Panc1 (cell line): ENCODE results near the gene SEC61B. TPM values are rescaled to one million over a fixed set of nuclear protein-coding genes. Genes with fewer than 3 reads are reported as not detected.

ENCODE experiments used
- ATAC-seq: fragments of 200-7000 bp; cut with Tn5 transposase; 2 replicates; pipeline ENCODE4 v1.9.1; 2020; ENCODE audit warnings: mild to moderate bottlenecking, moderate library complexity
- BruUV-seq: library from RNA; stranded (reverse); fragments of 400-500 nt; replicated peaks from 2 replicates; lab custom pipeline; 2021; lab: Mats Ljungman, UMichigan
- CTCF ChIA-PET: fragments of 300-600 bp; sonication (Branson Sonifier 250); formaldehyde crosslinking; loops from one replicate; lab custom pipeline; 2022; ENCODE audit warnings: antibody characterized with exemption; lab: Charles Lee
- POLR2A ChIA-PET: fragments of 300-600 bp; sonication (Branson Sonifier 250); formaldehyde crosslinking; loops from one replicate; lab custom pipeline; 2022; ENCODE audit warnings: antibody characterized with exemption; lab: Charles Lee
- DNase-seq: peaks from one replicate; pipeline ENCODE4 v3.0.0-alpha.2; 2010; ENCODE audit warnings: low read depth, low spot score
- H3K27ac ChIP-seq: 2 replicates; pipeline ENCODE4 v1.5.1; 2011; ENCODE audit warnings: mild to moderate bottlenecking, low read length, inconsistent platforms
- H3K27me3 ChIP-seq: fragments of 200-500 bp; sonication (Bioruptor generic); 2 replicates; pipeline ENCODE4 v1.6.0; 2014; ENCODE audit warnings: low read length, inconsistent platforms; ENCODE audit not compliant: control insufficient read depth, insufficient read depth
- H3K36me3 ChIP-seq: fragments of 200-500 bp; sonication (Bioruptor generic); 2 replicates; pipeline ENCODE4 v1.5.1; 2014; ENCODE audit warnings: inconsistent platforms, mild to moderate bottlenecking, low read length, moderate library complexity; ENCODE audit not compliant: control insufficient read depth, insufficient read depth
- H3K4me1 ChIP-seq: 2 replicates; pipeline ENCODE4 v1.5.1; 2011; ENCODE audit warnings: inconsistent platforms, mild to moderate bottlenecking, low read length, moderate library complexity; ENCODE audit not compliant: control insufficient read depth, insufficient read depth
- H3K4me3 ChIP-seq, 2 experiments: 2 replicates each; pipeline ENCODE4 v1.5.1; 2011 to 2012; ENCODE audit warnings: low read depth in 2 of 2, low read length in 2 of 2, mild to moderate bottlenecking in 2 of 2, inconsistent platforms in 1 of 2, moderate library complexity in 1 of 2
- H3K9me3 ChIP-seq: fragments of 200-500 bp; sonication (Bioruptor generic); 2 replicates; pipeline ENCODE4 v1.5.1; 2014; ENCODE audit warnings: low read depth, mild to moderate bottlenecking, inconsistent platforms, low read length, moderate library complexity; ENCODE audit not compliant: control insufficient read depth, insufficient read depth
- POLR2AphosphoS5 ChIP-seq: IDR thresholded peaks from 2 replicates; pipeline ENCODE4 v1.6.1; 2012; ENCODE audit warnings: mild to moderate bottlenecking, low read depth, low read length, moderate library complexity
- SIN3A ChIP-seq: IDR thresholded peaks from 2 replicates; pipeline ENCODE4 v1.6.1; 2012; ENCODE audit warnings: low read depth, mild to moderate bottlenecking, low read length, moderate library complexity, borderline replicate concordance; ENCODE audit not compliant: insufficient read depth
- TCF7L2 ChIP-seq: IDR thresholded peaks from 2 replicates; pipeline ENCODE4 v1.6.1; 2011; ENCODE audit warnings: mild to moderate bottlenecking, low read depth, low read length, inconsistent platforms
- in situ Hi-C: cut with HindIII; loops from 2 replicates; pipeline ENCODE4 v1.10.0; 2016; ENCODE audit warnings: low sequenced_read_pairs, low pct_unique_long_range_greater_than_20kb
- intact Hi-C: fragments of 100-400 bp; cut with micrococcal nuclease; formaldehyde crosslinking; loops from one replicate; pipeline ENCODE4 v1.10.0; 2022; ENCODE audit not compliant: unreplicated experiment
- total RNA-seq: library from RNA; stranded (reverse); gene quantifications from one replicate; pipeline ENCODE4 v1.2.1, GENCODE V29; 2021; ENCODE audit not compliant: unreplicated experiment
- TF ChIP-seq, protein P1 (sequence below): fragments of 450-650 bp; IDR thresholded peaks from 2 replicates; pipeline ENCODE4 v1.5.1; 2017; ENCODE audit warnings: mild to moderate bottlenecking
- TF ChIP-seq, protein P2 (sequence below), 2 experiments: IDR thresholded peaks; 2 replicates each; pipeline ENCODE4 v1.6.1; 2011 to 2012; ENCODE audit warnings: low read depth in 2 of 2, control low read depth in 1 of 2, low read length in 1 of 2, mild to moderate bottlenecking in 1 of 2, moderate library complexity in 1 of 2; ENCODE audit not compliant: insufficient read depth in 1 of 2

The SEC61B gene
- total RNA-seq, 1 experiment from 2014 or later: 90.4 TPM

DNA sequence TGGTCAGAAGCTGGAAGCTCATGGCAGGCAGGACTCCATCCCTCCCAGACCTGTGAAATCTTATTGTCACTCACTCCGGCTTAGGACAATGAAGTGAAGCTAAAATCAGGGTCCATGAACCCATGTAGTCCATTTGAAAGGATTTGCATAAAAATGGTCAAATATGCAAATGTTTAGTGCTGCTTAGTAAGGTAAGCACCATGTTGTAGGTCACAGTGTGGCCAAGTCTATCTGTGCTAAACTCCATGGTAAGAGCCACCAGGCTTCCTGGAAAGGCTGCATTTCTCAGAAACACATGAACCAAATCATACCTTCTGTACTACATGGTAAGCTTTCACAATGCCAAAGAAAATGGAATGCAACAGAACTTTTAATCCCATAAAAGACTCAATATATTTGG lies 6.0 kb upstream of the SEC61B start:
- H3K36me3 ChIP-seq: peaks cover 2% of the 10 kb centered on the region
- H3K4me1 ChIP-seq: no peaks in the 10 kb centered on the region
- no TSS peak for BruUV-seq
- DNase-seq: no peak
- ChIA-PET CTCF (no interaction called here), POLR2A (no interaction called here)
- no peak overlapping the region for H3K4me3 ChIP-seq
- no peak overlapping the region for H3K27ac ChIP-seq
- ATAC-seq: no peak
- intact Hi-C loops: no loop called here
- no peaks in the 10 kb centered on the region for H3K27me3 ChIP-seq
- in situ Hi-C loops: no loop called here
- no peak for TF ChIP-seq SIN3A
- TF ChIP-seq POLR2AphosphoS5: no peak
- no peaks in the 10 kb centered on the region for H3K9me3 ChIP-seq

DNA sequence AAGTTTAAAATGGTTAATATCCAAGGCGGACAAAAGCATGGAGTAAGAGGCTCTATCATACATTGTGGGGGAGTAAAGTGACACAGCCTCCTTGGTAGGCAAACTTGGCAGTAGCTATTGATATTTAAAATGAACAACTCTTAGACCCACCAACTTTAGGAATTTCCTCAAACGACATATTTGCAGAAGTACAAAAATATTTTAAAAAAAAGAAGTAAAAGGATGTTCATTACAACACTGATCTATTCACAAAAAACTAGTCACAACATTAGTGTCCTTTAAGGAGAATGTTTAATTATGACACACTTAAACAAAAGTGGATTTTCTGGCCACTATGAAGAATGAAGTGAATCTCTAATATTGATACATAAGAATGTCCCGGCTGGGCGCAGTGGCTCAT lies 2.1 kb upstream of the SEC61B start:
- H3K9me3 ChIP-seq: no peaks in the 10 kb centered on the region
- H3K4me1 ChIP-seq: peaks cover 3% of the 10 kb centered on the region; the same call in 1 of the 2 replicates
- TF ChIP-seq TCF7L2 (no peak), SIN3A (no peak), POLR2AphosphoS5 (no peak)
- TF ChIP-seq, protein P1, sequence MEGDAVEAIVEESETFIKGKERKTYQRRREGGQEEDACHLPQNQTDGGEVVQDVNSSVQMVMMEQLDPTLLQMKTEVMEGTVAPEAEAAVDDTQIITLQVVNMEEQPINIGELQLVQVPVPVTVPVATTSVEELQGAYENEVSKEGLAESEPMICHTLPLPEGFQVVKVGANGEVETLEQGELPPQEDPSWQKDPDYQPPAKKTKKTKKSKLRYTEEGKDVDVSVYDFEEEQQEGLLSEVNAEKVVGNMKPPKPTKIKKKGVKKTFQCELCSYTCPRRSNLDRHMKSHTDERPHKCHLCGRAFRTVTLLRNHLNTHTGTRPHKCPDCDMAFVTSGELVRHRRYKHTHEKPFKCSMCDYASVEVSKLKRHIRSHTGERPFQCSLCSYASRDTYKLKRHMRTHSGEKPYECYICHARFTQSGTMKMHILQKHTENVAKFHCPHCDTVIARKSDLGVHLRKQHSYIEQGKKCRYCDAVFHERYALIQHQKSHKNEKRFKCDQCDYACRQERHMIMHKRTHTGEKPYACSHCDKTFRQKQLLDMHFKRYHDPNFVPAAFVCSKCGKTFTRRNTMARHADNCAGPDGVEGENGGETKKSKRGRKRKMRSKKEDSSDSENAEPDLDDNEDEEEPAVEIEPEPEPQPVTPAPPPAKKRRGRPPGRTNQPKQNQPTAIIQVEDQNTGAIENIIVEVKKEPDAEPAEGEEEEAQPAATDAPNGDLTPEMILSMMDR: no peak
- TF ChIP-seq, protein P2, sequence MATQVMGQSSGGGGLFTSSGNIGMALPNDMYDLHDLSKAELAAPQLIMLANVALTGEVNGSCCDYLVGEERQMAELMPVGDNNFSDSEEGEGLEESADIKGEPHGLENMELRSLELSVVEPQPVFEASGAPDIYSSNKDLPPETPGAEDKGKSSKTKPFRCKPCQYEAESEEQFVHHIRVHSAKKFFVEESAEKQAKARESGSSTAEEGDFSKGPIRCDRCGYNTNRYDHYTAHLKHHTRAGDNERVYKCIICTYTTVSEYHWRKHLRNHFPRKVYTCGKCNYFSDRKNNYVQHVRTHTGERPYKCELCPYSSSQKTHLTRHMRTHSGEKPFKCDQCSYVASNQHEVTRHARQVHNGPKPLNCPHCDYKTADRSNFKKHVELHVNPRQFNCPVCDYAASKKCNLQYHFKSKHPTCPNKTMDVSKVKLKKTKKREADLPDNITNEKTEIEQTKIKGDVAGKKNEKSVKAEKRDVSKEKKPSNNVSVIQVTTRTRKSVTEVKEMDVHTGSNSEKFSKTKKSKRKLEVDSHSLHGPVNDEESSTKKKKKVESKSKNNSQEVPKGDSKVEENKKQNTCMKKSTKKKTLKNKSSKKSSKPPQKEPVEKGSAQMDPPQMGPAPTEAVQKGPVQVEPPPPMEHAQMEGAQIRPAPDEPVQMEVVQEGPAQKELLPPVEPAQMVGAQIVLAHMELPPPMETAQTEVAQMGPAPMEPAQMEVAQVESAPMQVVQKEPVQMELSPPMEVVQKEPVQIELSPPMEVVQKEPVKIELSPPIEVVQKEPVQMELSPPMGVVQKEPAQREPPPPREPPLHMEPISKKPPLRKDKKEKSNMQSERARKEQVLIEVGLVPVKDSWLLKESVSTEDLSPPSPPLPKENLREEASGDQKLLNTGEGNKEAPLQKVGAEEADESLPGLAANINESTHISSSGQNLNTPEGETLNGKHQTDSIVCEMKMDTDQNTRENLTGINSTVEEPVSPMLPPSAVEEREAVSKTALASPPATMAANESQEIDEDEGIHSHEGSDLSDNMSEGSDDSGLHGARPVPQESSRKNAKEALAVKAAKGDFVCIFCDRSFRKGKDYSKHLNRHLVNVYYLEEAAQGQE (IDR thresholded peaks at IDR 0.05; ENCODE audit: insufficient read depth in 1 of 2, low read depth in 2 of 2, low read length in 1 of 2): no peak
- H3K36me3 ChIP-seq: peaks cover 16% of the 10 kb centered on the region
- ChIA-PET CTCF (no interaction called here), POLR2A (no interaction called here)
- DNase-seq (no peak), ATAC-seq (no peak)
- intact Hi-C loops: no loop called here
- no TSS peak for BruUV-seq
- in situ Hi-C loops: no loop called here
- H3K27ac ChIP-seq: no peak overlapping the region
- H3K27me3 ChIP-seq: no peaks in the 10 kb centered on the region
- peak overlapping the region in 1 of 2 experiments; percentile 99; a peak in 2 of 4 replicates for H3K4me3 ChIP-seq

DNA sequence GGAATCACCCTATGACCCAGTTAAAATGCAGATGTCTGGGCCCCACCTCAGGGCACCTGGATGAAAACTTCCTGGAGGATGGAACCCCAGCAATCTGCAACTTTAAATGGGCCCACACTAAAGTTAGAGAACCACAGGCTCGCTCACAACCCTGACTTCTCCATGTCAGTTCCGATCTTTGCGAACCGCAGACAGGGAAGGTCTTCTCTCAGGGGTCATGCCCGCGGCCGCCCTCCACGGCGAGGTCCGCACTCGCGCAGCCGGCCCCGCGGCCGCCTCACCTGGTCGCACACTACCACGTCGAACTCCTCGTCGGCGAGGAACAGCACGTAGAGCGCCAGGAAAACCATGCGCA lies 839 bp upstream of the SEC61B start:
- no peak for DNase-seq

More for the DNA sequence above, 839 bp upstream of the SEC61B start:
- CTCF ChIA-PET: no interaction called here
- H3K36me3 ChIP-seq: peaks cover 16% of the 10 kb centered on the region
- intact Hi-C loops (no loop called here), in situ Hi-C loops (no loop called here)
- peaks cover 3% of the 10 kb centered on the region; the same call in 1 of the 2 replicates for H3K4me1 ChIP-seq
- H3K27ac ChIP-seq: peak overlapping the region; percentile 95
- no TSS peak for BruUV-seq
- peak overlapping the region; percentile 94 to 99 for H3K4me3 ChIP-seq
- H3K9me3 ChIP-seq: no peaks in the 10 kb centered on the region
- no peaks in the 10 kb centered on the region for H3K27me3 ChIP-seq
- TF ChIP-seq, protein P1: no peak
- TF ChIP-seq POLR2AphosphoS5 (no peak), TCF7L2 (no peak), SIN3A (no peak)
- TF ChIP-seq, protein P2 (IDR thresholded peaks at IDR 0.05; ENCODE audit: insufficient read depth in 1 of 2, low read depth in 2 of 2, low read length in 1 of 2): no peak
- POLR2A ChIA-PET: no interaction called here
- no peak for ATAC-seq
